CD4-positive, alpha-beta T cell treated with Interleukin-15 for 1 hour (primary cell): ENCODE measurements around the gene GPATCH8.
A peak's percentile ranks its signal among the peaks of the same experiment; 100 is the strongest.
"Not testable (repeated sequence)": the region's sequence is repeated elsewhere in the genome, so short reads cannot be mapped to it uniquely, and the experiment has no call there.

Experiments used
- DNase-seq: peaks from one replicate; pipeline ENCODE4 v3.0.0-alpha.2; 2020

Gene GPATCH8

DNA sequence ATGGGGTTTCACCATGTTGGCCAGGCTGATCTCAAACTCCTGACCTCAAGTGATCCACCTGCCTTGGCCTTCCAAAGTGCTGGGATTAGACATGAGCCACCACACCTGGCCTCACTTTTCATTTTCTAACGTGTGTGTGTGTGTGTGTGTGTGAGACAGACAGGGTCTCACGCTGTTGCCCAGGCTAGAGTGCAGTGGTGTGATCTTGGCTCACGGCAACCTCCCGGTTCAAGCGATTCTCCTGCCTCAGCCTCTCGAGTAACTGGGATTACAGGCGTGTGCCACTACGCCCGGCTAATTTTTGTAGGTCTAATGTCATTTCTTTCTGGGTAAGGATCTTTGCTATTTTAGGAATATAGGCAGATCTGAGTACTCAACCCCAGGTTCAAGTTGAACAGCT lies 109.1 kb downstream of the GPATCH8 start:
- DNase-seq, result not testable (repeated sequence)

DNA sequence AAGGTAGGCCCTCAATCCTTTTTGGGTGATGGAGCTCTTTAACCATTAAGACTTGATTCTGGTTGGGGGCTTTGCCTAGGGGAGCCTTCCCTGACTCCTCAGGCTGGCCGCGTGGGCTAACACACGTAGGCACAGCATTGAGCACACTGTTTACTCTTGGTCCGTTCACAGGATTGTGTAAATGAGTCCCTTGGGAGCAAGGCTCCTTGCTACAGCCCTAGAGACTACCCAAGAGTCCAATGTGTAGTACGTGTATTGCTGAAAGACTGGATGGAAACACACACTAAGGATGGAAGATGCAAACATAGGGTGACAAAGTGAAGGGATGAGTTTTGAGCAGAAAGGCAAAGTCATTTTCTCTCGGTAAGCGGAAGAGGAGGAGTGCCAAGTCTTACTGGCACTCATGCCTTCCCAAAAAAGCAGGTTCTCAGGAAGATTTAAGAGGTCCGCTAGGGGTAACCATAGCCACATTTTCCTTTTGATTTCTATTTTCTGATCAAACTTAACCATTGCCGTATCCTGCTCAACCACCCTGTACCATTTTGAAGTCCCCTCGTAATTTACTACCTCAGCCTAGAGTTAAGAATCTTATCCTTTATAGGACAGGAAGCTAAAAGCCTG lies 112.8 kb downstream of the GPATCH8 start:
- no peak for DNase-seq

DNA sequence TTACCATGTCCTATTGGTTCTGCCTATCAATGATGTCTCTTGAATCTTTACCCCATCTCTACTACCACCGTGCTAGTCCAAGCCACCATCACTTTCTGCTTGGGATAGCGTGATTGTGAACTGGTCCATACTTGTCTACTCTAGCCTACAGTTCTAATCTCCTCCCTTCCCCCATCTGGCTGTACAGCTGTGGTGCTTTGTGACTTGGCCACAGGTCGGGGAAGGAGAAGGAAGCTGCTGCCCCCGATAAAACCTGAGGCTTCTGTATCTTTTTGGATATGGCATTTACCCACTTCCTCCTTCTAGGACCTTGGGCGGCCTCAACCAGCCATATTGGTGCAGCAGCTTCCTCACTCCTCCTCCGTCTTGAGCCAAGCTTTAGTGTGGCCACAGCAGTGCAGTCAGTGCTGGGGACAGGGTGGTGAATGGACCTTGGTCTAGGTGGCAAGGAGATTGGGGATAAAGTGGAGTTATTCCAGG lies 113.4 kb downstream of the GPATCH8 start:
- no peak for DNase-seq

DNA sequence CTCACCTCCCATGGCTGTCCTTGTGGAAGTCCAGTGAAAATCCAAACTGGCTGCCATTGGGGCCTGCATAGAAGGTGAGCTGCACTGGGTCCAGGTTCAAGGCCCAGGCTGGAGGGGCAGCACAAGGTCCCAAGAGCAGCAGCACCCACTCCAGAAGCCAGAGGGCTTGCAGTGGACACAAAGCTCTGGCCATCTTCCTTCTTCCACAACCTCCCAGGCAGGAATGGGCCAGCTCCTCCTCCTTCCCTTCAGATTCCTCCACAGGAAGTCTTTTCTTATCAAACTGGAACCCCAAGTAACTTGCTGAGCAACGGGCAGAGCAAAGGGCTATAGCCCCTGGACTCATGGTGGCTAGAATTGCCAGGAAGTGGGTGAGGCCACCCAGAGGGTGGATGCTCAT lies 113.9 kb downstream of the GPATCH8 start, which contains the start of gene ITGA2B:
ITGA2B (minus strand) TSS at position 369 of the 400 bp plus-strand sequence; CDS start at position 193, 176 bp downstream.
- DNase-seq, result no peak

DNA sequence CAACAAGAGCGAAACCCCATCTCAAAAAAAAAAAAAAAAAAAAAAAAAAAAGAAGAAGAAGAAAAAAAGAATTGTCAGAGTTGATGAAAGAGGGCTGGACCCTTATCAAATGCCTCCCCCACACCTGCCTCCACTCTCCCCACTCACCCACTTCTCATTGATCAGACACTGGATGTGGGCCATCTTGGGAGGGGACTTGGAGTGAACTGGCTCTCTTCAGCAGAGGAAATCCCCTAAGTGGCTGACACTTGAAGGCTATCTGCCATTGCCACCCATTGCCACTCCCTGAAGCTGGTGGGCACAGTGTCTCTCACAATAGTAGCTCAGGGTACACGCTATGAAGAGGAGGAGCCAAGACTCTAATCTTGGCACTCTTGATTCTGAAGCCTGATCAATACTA lies 115.4 kb downstream of the GPATCH8 start:
- DNase-seq, result no peak

DNA sequence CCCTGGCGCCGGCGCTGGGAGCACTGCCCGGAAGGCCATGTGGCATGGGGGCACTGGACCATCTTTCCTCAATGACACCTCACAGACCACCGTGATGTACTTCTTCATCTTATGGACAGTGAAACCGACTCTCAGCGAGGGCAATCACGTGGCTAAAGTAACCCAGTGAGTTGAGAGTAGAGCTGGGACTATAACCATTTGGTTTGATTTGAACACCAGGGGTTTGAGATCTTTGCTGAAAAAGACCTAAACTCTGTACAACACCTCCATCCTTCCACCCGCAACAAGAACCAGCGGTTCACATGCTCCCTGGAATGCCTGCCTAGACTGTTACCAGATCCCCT lies 117.1 kb downstream of the GPATCH8 start:
- no peak for DNase-seq

DNA sequence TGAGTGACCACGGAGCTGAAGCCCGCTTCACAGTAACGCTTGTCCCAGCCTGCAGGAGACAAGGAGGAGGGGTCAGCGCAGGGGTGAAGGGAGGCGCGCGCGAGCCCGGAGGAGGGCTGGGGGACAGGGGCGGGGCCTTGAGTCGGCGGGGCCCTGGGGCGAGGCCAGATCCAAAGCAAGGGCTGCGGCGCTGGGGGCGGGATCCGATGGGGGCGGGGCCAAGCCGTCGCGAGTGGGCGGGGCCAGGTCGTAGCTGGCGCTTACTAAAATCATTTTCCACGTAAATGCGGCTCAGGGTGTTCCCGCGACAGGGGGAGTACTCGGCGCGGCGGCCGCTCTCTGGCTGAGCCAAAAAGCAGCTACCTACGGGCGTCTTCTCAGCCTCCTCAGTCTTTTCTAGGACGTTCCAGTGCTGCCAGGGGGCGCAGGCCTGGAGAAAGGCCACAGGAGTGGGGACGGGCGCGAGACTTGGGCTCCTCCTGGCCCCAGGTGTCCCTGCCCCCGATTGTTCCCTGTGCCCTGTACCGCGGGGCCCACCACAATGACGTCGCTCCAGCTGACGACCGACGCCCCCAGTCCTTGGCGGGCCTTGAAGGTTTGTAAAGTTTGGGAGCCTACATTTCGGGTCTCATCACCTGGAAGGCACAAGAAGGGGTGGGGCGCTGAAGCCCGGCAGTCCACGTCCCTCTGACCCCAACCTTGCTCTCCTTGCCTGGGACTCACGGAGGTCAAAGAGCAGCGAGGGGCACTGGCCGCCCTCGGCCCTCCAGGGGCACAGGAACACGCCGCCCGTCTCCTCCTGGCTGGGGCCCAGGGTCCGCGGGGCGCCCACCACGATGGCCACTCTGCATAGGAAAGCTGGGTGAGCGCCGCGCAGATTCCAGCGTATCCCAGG lies 117.7 kb downstream of the GPATCH8 start:
- DNase-seq, result peak; percentile 87

DNA sequence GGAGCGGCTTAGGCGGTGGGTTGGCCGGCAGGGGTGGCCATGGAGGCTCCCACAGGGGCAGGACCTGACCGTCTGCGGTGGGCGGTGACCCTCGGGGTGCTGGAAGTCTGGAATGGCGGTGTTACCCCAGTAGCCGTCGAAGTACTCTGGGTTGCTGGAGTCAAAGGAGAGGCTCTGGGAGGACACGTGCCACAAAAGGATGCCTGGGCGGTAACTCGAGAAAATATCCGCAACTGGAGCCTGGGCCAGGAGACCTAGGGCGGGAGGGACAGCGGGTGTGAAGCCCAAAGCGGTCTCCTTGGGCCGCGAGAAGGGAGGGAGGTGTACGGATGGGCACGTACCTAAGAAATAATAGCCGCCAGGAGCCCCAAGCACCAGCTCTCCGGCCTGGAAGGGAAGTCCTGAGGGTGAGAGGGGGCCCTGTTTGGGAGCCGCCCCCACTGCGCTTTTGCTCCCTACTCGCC lies 118.4 kb downstream of the GPATCH8 start:
- no peak for DNase-seq

DNA sequence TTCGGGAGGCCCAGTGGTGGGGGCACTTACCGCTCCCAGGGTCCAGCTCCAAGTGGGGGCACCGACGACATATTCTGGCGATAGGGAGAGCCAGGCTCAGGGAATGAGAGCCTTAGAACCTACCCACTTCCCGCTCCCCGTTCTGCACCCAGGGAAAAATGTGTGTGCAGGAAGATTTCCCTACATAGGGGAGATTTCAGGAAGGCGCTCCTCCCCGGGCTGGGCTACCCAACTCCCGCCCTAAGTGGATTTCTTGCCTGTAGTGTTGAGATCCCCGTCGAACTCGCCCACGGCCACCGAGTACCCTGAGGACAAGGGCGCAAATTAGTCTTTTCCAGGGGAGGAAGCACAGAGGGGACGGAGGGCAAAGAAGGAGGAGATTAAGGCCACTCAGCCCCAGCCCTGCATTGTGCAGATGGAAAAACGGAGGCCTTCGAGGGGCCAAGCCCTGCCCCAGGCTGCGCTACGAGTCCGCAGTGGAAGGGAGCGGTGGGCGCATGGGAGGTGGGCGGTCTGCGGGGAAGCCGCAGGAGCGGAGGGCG lies 118.9 kb downstream of the GPATCH8 start:
- no peak for DNase-seq

DNA sequence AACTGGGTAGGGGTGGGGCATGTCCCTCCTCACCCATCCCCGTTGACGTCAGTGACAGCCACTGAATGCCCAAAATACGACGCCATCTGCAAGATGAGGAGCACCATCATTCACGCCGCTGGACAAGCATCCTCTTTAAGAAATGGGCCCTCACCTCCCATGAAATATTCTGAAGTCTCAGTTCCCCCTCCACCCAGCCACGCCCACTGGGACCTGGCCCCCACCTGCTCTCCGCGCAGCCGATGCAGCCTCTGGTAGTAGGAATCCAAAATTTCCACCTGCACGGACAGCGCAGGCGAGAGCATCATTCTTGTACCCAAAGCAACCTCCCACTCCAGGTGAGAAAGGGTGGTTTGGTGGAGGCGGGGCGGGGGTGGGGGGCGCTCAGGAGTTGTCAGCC lies 119.3 kb downstream of the GPATCH8 start:
- no peak for DNase-seq

DNA sequence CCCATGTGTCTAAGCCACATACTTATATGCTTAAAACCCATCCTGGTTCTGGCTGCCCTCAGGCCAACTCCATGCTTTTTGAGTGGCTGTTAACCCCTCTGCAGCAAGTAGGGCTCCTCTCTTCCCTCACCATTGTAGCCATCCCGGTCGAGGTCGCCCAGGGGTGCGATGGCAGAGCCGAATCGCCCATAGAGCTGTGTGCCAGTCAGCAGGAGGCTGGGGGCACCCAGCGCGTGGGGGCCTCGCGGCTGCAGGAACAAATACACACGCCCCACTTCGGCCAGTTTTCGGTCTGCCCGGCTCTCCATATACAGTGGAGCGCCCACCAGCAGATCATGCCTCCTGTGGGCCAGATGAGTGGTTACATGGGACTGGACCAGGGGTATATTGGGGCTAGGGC lies 119.8 kb downstream of the GPATCH8 start:
- no peak for DNase-seq

DNA sequence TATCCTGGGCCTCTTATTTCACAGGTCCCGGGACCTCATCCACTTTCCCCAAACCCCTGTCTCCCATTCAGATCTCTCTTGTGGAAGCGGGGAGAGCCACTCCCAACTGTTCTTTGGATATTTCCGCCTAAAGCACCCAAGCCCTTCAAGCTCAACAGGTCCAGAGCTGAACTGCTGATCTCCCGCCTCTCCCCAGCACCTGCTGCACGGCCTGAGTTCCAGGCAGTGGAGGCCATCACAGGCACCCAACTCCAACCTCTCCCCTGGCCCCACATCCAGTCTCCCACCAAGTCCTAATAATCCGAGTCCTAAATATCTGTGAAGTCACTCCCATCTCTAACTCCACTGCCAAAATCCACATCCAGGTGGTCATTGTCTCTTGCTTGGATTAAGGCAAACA lies 120.3 kb downstream of the GPATCH8 start:
- DNase-seq, result no peak

DNA sequence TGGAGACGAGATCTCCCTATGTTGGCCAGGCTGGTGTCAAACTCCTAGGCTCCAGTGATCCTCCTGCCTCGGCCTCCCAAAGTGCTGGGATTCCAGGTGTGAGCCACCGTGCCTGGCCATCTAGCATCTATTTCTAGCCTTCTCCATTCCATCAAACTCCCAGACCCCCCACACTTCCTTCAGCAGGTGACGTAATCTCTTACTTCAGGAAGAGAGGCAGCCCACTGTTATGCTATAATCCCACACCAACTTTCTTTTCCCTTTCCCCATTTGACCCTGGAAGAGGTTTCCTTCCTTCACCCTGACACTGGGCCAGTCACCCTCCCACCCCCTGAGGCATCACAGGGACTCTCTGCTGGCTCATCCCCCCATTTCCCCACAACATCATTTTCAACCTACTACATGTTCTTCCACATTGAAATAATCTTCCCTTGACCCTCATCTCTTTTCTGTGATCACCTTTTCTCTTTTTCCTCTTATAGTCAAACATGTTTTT lies 121.3 kb downstream of the GPATCH8 start:
- no peak for DNase-seq

DNA sequence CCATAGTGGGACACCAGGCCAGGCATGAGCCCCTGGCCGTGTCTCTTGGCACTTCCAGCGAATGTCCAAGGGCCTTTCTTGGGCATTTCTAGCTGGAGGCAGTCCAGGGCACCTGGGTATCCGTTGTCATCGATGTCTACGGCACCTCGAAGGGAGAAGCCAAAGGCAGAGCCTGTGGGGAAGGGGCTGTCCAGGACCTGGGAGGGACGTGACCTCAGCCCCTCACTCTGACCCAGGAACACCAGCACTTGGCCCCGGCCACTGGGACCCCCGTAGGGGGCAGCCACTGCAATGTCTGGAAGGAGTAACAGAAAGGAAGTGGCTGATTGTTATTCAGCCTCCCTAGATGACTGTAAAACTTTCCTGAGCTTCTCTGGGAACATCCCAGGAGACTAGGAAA lies 122.4 kb downstream of the GPATCH8 start:
- DNase-seq, result no peak

DNA sequence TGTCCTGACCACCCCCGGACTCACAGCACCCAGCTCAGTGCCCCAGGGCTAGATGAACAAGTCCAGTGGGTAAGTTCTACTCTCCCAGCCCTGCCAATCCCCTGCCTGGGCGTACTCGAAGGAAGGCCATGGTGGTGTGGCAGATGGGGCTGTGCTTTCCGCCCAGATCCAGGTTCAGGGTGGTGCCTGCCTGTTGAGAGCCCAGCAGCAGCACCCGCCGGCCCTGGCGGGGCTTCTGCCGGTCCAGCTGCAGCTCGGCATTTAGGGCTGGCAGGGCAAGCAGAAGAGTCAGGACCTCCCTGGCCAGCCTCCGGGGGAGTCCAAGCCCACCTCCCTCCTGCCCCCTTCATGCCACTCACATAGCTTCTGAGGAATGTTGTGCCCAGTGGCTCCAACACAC lies 123.3 kb downstream of the GPATCH8 start:
- DNase-seq, result no peak

DNA sequence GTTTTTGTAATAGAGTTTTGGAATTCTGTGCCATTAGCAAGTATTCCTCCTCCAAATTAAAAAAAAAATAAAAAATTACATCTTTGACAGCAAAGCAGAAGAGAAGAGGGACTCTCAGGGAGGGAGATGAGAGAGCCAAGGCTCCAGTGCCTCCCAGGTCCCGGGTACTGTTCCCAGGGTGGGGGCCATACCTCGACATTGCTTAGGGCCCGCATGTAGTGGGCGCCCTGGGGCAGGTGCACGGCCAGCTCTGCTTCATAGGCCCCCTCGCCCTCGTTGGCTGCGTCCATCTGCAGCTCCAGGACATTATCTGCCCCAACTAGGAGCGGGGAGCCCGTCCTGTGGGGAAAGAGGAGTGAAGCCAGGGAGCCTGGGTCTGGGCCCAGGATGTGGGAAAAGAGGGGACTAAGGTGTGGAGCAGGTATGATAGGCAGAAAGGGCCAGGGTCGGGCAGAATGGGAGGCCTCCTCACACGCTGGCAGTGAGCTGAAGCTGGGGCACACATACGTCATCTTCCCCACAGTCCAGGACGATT lies 125.0 kb downstream of the GPATCH8 start:
- no peak for DNase-seq

DNA sequence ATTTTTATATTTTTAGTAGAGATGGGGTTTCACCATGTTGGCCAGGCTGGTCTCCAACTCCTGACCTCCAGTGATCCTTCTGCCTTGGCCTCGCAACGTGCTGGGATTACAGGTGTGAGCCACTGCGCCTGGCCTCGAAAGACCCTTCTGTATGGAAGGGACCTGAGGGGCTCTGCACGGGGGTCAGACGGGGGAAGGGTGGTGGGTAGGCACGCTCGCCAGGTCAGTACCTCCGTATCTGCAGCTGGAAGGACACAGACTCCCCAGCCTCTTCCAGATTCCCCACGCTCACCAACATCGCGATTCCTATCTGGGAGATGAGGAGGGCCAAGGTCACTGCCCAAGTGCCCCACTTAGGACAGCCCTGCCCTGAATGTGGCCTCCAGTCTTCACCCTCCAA lies 126.4 kb downstream of the GPATCH8 start:
- no peak for DNase-seq

DNA sequence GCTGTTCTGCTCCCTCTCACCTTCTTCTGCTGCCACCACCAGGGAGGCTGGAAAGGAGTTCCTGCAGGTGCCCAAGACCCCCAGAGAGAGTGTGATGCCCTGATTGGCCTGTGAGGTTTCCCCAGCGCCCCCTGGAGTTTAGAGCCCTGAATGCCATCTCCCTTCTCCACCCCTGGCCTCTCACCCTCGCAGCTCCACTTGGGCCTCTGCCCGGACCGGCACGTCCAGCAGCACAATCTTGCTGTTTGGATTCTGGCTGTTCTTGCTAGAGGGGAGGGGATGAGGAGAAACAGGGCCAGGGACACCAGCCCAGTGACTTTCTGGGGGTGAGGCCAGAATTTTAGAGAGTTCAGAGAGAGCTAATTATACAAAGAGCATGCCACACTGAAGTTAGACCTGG lies 127.1 kb downstream of the GPATCH8 start:
- no peak for DNase-seq

DNA sequence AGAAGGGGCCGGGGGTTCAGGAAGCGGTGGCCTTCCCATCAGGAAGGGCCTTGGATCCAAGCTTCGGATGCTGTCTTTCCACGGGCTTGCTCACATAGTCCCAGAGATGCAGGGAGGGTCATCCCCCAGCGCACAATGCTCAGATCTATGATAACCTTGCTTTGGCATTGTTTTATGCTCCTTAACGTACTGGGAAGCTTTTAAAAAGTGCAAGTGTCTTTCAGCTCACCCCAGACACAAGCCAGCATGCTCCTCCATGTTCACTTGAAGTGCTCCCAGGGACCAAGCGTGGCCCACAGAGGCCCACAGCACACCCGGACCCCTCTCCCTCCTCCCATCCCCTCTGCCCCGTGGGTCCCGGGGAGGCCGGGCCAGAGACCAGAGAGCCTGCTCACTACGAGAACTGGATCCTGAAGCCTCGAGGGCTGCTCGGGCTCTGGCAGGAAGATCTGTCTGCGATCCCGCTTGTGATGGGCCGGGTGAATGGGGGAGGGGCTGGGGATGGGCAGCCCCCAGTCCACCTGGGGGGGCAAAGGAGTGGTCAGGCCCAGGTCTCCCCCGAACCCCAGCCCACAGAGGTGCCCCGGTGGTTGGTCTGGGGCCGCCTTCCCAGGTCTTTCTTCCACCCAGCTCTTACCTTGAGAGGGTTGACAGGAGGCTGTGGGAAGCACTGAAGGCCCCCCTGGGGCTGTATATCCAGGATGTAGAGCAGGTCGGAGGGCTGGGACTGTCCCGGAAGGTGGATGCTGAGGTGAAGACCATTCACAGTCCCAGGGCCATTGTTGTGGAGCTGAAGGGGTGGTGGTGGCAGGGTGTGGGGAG lies 127.8 kb downstream of the GPATCH8 start:
- DNase-seq, result no peak

DNA sequence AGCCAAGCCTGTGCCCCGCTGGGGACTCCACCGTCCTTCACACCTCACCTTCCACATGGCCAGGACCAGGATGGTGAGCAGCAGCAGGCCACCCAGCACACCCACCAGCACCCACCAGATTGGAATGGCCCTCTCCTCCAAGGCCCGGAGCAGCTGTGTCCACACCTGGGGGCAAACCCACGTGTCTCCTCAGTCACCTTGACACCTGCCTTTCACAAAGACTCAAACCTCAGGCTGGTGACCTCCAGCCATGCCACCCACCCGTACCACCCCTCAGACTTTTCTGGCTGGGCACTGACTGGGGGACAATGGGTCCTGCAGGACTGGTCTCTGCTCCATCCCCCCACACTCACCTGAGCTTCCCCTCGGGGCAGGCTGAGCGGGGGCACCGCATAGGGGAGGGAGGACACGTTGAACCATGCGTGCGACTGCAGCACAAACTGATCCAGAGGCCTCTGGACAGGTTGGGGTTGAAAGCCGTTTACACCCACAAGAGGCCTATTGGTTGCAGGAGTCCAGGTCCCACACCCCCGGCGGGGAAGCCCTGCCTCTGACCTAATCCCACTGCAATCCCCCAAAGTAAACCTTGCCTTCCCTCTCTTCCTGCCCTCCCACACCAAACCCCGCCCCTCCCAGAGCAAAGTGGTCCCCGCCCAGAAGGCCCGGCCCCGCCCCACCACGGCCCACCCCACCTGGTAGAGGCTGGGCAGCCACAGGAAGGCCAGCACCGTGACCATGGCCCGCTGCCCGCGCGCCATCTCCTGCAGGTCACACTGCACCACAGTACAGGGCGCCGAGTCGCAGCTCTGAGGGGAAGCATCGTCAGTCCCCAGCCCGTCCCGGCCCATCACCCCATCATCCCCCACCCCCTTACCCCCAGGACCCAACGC lies 128.7 kb downstream of the GPATCH8 start:
- DNase-seq, result no peak

DNA sequence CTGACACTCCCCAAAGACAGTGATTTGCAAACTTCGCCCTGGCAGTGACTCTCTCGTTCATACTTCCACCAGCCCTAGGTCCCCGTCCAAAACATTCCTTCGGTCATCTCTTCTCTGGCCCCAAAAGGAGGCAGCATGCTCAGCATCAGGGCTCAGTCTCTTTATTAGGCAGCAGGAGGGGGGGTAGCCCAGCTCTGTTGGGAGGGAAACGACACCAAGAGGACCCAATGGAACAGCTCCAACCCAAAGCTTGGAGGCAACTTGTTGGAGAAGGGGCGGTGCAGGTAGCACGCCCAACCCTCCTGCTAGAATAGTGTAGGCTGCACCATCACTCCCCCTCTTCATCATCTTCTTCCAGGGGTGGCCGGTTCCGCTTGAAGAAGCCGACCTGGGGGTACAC lies 131.2 kb downstream of the GPATCH8 start:
- no peak for DNase-seq
